K562 (cell line): ENCODE results near the gene YJEFN3.

Source experiments
- CEBPB ChIP-seq: fragments of 450-650 bp; IDR thresholded peaks from 2 replicates; pipeline ENCODE4 v1.6.1; 2016; ENCODE audit warnings: missing genetic modification characterization, missing compliant biosample characterization
- E4F1 ChIP-seq: fragments of 250-450 bp; sonication (Bioruptor Pico); IDR thresholded peaks from 2 replicates; pipeline ENCODE4 v1.5.0; 2021; ENCODE audit warnings: mild to moderate bottlenecking, borderline replicate concordance
- MLX ChIP-seq, 2 experiments: fragments of 450-650 bp in 1 of 2; sonication (generic) in 1 of 2; formaldehyde crosslinking; conservative IDR thresholded peaks; 2 replicates each; pipeline versions ENCODE4 v1.4.0 to v1.8.1; 2020 to 2022; ENCODE audit warnings: mild to moderate bottlenecking in 1 of 2, missing genetic modification reagents in 1 of 2
- MTF1 ChIP-seq: fragments of 250-450 bp; sonication (Bioruptor Pico); IDR thresholded peaks from 2 replicates; pipeline ENCODE4 v1.9.0; 2021; ENCODE audit warnings: moderate library complexity, mild to moderate bottlenecking, inconsistent platforms, borderline replicate concordance
- MXI1 ChIP-seq: IDR thresholded peaks from 2 replicates; pipeline ENCODE4 v1.6.1; 2011; ENCODE audit warnings: low read depth, mild to moderate bottlenecking, improper control_type of control experiment, low read length
- POLR2A ChIP-seq: fragments of 450-650 bp; conservative IDR thresholded peaks from 2 replicates; pipeline ENCODE4 v1.6.1; 2016
- TEAD1 ChIP-seq, 2 experiments: fragments of 450-650 bp in 1 of 2; sonication (generic) in 1 of 2; formaldehyde crosslinking; IDR thresholded peaks; 2 replicates each; pipeline versions ENCODE4 v1.4.0 to v1.8.0; 2020 to 2022; ENCODE audit warnings: mild to moderate bottlenecking in 2 of 2, missing genetic modification reagents in 1 of 2

- TF ChIP-seq POLR2A (no peak), MXI1 (no peak), MTF1 (no peak), CEBPB (no peak), E4F1 (CRISPR knock-in tag) (no peak), MLX (CRISPR knock-in tag; conservative IDR thresholded peaks at IDR 0.05) (no peak), TEAD1 (CRISPR knock-in tag; IDR thresholded peaks at IDR 0.05) (no peak)
Measured at GRCh38 chr19:19538061-19538784, 9.5 kb downstream of the YJEFN3 start, which contains the start of gene CILP2.
